ENCODE data around the gene FA2H.
"Not testable (repeated sequence)": the region's sequence is repeated elsewhere in the genome, so short reads cannot be mapped to it uniquely, and the experiment has no call there.

FA2H gene

GRCh38 chr16:74722156-74722555, 52.5 kb downstream of the FA2H start:
- not testable (repeated sequence) for H3K9ac ChIP-seq (ENCODE audit: low read depth, low read length); H3K4me3 ChIP-seq (ENCODE audit: low read depth, low read length); H3K9me3 ChIP-seq (ENCODE audit: control insufficient read depth, insufficient read depth, low read length); H3K27ac ChIP-seq (ENCODE audit: low read depth, low read length); H3K27me3 ChIP-seq (ENCODE audit: control insufficient read depth, insufficient read depth, low read length); H3K36me3 ChIP-seq (ENCODE audit: control insufficient read depth, insufficient read depth, low read length); H3K4me1 ChIP-seq (ENCODE audit: control insufficient read depth, insufficient read depth, low read length)

- no peak overlapping the region for H3K27ac ChIP-seq (ENCODE audit: low read depth, low read length)
- H3K27me3 ChIP-seq (ENCODE audit: control insufficient read depth, insufficient read depth, low read length), result no peaks in the 10 kb centered on the region
- H3K9ac ChIP-seq (ENCODE audit: low read depth, low read length), result no peak overlapping the region
- H3K36me3 ChIP-seq (ENCODE audit: control insufficient read depth, insufficient read depth, low read length), result no peaks in the 10 kb centered on the region
- H3K9me3 ChIP-seq (ENCODE audit: control insufficient read depth, insufficient read depth, low read length), result no peaks in the 10 kb centered on the region
- no peaks in the 10 kb centered on the region for H3K4me1 ChIP-seq (ENCODE audit: control insufficient read depth, insufficient read depth, low read length)
- H3K4me3 ChIP-seq (ENCODE audit: low read depth, low read length), result no peak overlapping the region
Observed at GRCh38 chr16:74721716-74722115, 52.9 kb downstream of the FA2H start.

- Histone ChIP-seq H3K9me3 (ENCODE audit: control insufficient read depth, insufficient read depth, low read length) (no peaks in the 10 kb centered on the region), H3K27me3 (ENCODE audit: control insufficient read depth, insufficient read depth, low read length) (no peaks in the 10 kb centered on the region), H3K4me3 (ENCODE audit: low read depth, low read length) (no peak overlapping the region), H3K4me1 (ENCODE audit: control insufficient read depth, insufficient read depth, low read length) (no peaks in the 10 kb centered on the region), H3K36me3 (ENCODE audit: control insufficient read depth, insufficient read depth, low read length) (no peaks in the 10 kb centered on the region), H3K9ac (ENCODE audit: low read depth, low read length) (no peak overlapping the region), H3K27ac (ENCODE audit: low read depth, low read length) (no peak overlapping the region)
Observed at GRCh38 chr16:74720579-74720978, 54.0 kb downstream of the FA2H start.

- Histone ChIP-seq H3K9me3 (ENCODE audit: control insufficient read depth, insufficient read depth, low read length) (no peaks in the 10 kb centered on the region), H3K4me3 (ENCODE audit: low read depth, low read length) (no peak overlapping the region), H3K27ac (ENCODE audit: low read depth, low read length) (no peak overlapping the region), H3K9ac (ENCODE audit: low read depth, low read length) (no peak overlapping the region), H3K27me3 (ENCODE audit: control insufficient read depth, insufficient read depth, low read length) (no peaks in the 10 kb centered on the region), H3K36me3 (ENCODE audit: control insufficient read depth, insufficient read depth, low read length) (no peaks in the 10 kb centered on the region), H3K4me1 (ENCODE audit: control insufficient read depth, insufficient read depth, low read length) (no peaks in the 10 kb centered on the region)
Observed at GRCh38 chr16:74718741-74719610, 55.6 kb downstream of the FA2H start.

- Histone ChIP-seq H3K4me1 (ENCODE audit: control insufficient read depth, insufficient read depth, low read length) (no peaks in the 10 kb centered on the region), H3K9me3 (ENCODE audit: control insufficient read depth, insufficient read depth, low read length) (no peaks in the 10 kb centered on the region), H3K27ac (ENCODE audit: low read depth, low read length) (no peak overlapping the region), H3K9ac (ENCODE audit: low read depth, low read length) (no peak overlapping the region), H3K36me3 (ENCODE audit: control insufficient read depth, insufficient read depth, low read length) (no peaks in the 10 kb centered on the region), H3K4me3 (ENCODE audit: low read depth, low read length) (no peak overlapping the region), H3K27me3 (ENCODE audit: control insufficient read depth, insufficient read depth, low read length) (no peaks in the 10 kb centered on the region)
Observed at GRCh38 chr16:74718140-74718539, 56.5 kb downstream of the FA2H start.

GRCh38 chr16:74717367-74717766, 57.3 kb downstream of the FA2H start:
- H3K36me3 ChIP-seq (ENCODE audit: control insufficient read depth, insufficient read depth, low read length), result no peaks in the 10 kb centered on the region

DNA sequence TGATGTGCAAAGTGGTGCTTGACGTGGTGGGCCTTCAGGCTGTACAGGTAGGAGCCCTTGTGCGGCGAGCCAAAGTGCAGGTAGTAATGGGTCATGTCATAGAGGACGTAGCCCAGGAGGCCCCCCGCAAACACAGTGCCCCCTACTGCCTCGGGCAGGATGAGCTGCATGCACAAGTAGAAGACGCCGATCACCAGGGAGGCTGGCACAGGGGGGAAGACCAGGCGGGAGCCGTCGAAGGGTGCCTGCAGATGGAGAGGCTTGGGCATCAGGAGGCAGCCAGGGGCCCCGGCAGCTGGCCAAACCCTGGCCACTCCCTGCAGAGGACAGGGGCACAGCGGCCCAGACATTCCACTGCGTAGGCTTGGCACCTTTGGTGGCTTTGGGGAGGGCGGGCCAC, 58.3 kb downstream of the FA2H start:
- H3K4me3 ChIP-seq (ENCODE audit: low read depth, low read length), result no peak overlapping the region
- no peak overlapping the region for H3K9ac ChIP-seq (ENCODE audit: low read depth, low read length)
- H3K4me1 ChIP-seq (ENCODE audit: control insufficient read depth, insufficient read depth, low read length), result no peaks in the 10 kb centered on the region
- H3K27ac ChIP-seq (ENCODE audit: low read depth, low read length), result no peak overlapping the region
- H3K27me3 ChIP-seq (ENCODE audit: control insufficient read depth, insufficient read depth, low read length), result no peaks in the 10 kb centered on the region
- no peaks in the 10 kb centered on the region for H3K9me3 ChIP-seq (ENCODE audit: control insufficient read depth, insufficient read depth, low read length)
- no peaks in the 10 kb centered on the region for H3K36me3 ChIP-seq (ENCODE audit: control insufficient read depth, insufficient read depth, low read length)

More at GRCh38 chr16:74717367-74717766, 57.3 kb downstream of the FA2H start:
- Histone ChIP-seq H3K9me3 (ENCODE audit: control insufficient read depth, insufficient read depth, low read length) (no peaks in the 10 kb centered on the region), H3K4me1 (ENCODE audit: control insufficient read depth, insufficient read depth, low read length) (no peaks in the 10 kb centered on the region), H3K27me3 (ENCODE audit: control insufficient read depth, insufficient read depth, low read length) (no peaks in the 10 kb centered on the region), H3K9ac (ENCODE audit: low read depth, low read length) (no peak overlapping the region), H3K27ac (ENCODE audit: low read depth, low read length) (no peak overlapping the region), H3K4me3 (ENCODE audit: low read depth, low read length) (no peak overlapping the region)

DNA sequence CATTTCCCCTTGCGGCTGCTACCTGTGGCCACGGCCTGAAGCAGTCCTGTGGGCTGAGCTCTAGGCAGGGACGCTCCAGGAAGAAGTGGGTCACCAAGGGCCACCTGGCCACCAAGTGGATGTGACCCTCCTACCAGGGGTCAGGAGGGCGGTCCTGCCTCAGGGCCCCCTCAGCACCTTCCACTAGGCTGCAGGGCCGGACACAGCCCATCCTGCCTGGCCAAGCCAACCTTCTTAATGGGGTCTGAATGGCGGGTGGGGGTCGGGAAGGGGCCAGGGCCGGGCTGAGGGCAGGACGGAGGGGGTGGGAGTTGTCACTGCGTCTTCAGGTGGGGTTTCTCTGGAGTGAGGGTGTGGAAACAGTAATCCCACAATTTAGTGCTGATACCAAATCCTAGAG, 60.7 kb downstream of the FA2H start:
- H3K27ac ChIP-seq (ENCODE audit: low read depth, low read length), result no peak overlapping the region
- no peaks in the 10 kb centered on the region for H3K9me3 ChIP-seq (ENCODE audit: control insufficient read depth, insufficient read depth, low read length)
- H3K9ac ChIP-seq (ENCODE audit: low read depth, low read length), result no peak overlapping the region
- H3K27me3 ChIP-seq (ENCODE audit: control insufficient read depth, insufficient read depth, low read length), result no peaks in the 10 kb centered on the region
- H3K4me3 ChIP-seq (ENCODE audit: low read depth, low read length), result no peak overlapping the region
- no peaks in the 10 kb centered on the region for H3K36me3 ChIP-seq (ENCODE audit: control insufficient read depth, insufficient read depth, low read length)
- no peaks in the 10 kb centered on the region for H3K4me1 ChIP-seq (ENCODE audit: control insufficient read depth, insufficient read depth, low read length)

DNA sequence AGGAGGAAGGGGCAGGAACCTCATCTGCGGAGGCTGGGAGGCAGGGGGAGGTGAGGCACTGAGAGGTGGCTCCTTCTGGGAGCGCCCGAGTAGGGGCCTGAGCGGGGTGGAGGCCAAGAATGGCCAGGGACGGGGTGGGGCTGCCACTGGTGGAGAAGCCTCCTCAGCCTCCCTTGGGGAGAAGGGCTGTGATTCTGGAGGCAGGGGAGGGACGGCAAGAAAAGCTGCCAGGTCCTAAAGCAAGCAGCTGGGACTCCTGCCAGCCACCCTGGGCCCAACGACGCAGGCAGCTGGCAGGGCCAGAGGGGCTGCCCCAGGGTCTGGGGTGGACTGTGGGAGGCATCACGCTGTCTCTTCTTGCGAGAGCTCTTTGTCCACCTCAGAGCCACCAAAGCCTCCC, 61.3 kb downstream of the FA2H start:
- Histone ChIP-seq H3K9me3 (ENCODE audit: control insufficient read depth, insufficient read depth, low read length) (no peaks in the 10 kb centered on the region), H3K9ac (ENCODE audit: low read depth, low read length) (no peak overlapping the region), H3K27ac (ENCODE audit: low read depth, low read length) (no peak overlapping the region), H3K4me3 (ENCODE audit: low read depth, low read length) (no peak overlapping the region), H3K4me1 (ENCODE audit: control insufficient read depth, insufficient read depth, low read length) (no peaks in the 10 kb centered on the region), H3K27me3 (ENCODE audit: control insufficient read depth, insufficient read depth, low read length) (no peaks in the 10 kb centered on the region), H3K36me3 (ENCODE audit: control insufficient read depth, insufficient read depth, low read length) (no peaks in the 10 kb centered on the region)

DNA sequence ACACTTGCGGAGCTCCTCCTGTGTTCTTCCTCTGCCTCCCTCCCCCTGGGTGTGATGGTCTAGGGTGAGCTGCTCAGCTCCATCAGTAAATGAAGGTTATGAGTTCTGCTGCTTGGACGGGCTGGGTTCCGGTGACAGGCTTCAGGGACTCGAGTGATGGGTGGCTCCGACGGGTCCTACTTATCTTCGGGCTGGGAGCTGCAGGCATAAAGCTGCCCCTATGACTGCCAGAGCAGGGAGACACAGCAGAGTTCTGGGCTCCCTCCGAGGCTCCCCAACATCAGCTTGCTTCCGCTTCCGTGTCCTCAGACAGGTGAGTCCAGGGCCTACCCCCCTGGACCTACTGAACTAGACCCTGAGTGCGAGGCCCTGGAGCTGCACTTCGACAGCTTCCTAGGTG, 62.7 kb downstream of the FA2H start:
- Histone ChIP-seq H3K9ac (ENCODE audit: low read depth, low read length) (no peak overlapping the region), H3K27ac (ENCODE audit: low read depth, low read length) (no peak overlapping the region), H3K9me3 (ENCODE audit: control insufficient read depth, insufficient read depth, low read length) (no peaks in the 10 kb centered on the region), H3K4me3 (ENCODE audit: low read depth, low read length) (no peak overlapping the region), H3K4me1 (ENCODE audit: control insufficient read depth, insufficient read depth, low read length) (no peaks in the 10 kb centered on the region), H3K36me3 (ENCODE audit: control insufficient read depth, insufficient read depth, low read length) (no peaks in the 10 kb centered on the region), H3K27me3 (ENCODE audit: control insufficient read depth, insufficient read depth, low read length) (no peaks in the 10 kb centered on the region)

- no peak overlapping the region for H3K4me3 ChIP-seq (ENCODE audit: low read depth, low read length)
- H3K9me3 ChIP-seq (ENCODE audit: control insufficient read depth, insufficient read depth, low read length), result no peaks in the 10 kb centered on the region
Observed at GRCh38 chr16:74710401-74710800, 64.2 kb downstream of the FA2H start.

More at GRCh38 chr16:74710401-74710800, 64.2 kb downstream of the FA2H start:
- Histone ChIP-seq H3K27ac (ENCODE audit: low read depth, low read length) (no peak overlapping the region), H3K36me3 (ENCODE audit: control insufficient read depth, insufficient read depth, low read length) (no peaks in the 10 kb centered on the region), H3K4me1 (ENCODE audit: control insufficient read depth, insufficient read depth, low read length) (no peaks in the 10 kb centered on the region), H3K27me3 (ENCODE audit: control insufficient read depth, insufficient read depth, low read length) (no peaks in the 10 kb centered on the region), H3K9ac (ENCODE audit: low read depth, low read length) (no peak overlapping the region)

Measured in HUES48 (cell line).